PC-9 (cell line): ENCODE measurements around the gene TPK1.

Experiments
- CTCF ChIP-seq: fragments of 200-600 bp; sonication (generic); conservative IDR thresholded peaks from 2 replicates; pipeline ENCODE4 v1.6.1; 2017; ENCODE audit warnings: mixed run types, antibody characterized with exemption, mild to moderate bottlenecking, moderate library complexity
- EZH2 ChIP-seq: fragments of 200-600 bp; sonication (generic); IDR thresholded peaks from 2 replicates; pipeline ENCODE4 v1.8.0; 2017; ENCODE audit warnings: antibody characterized with exemption, low read depth

GRCh38 chr7:144547888-144548287 lies 288.0 kb downstream of the TPK1 start:
- no peak for TF ChIP-seq CTCF
- no peak for TF ChIP-seq EZH2
